Progenitor cell of endocrine pancreas (in vitro differentiated cells): Measurements from ENCODE around the gene PSPH. TPM values are rescaled to one million over a fixed set of nuclear protein-coding genes. Genes with fewer than 3 reads are reported as not detected.
"Not testable (repeated sequence)": the region's sequence is repeated elsewhere in the genome, so short reads cannot be mapped to it uniquely, and the experiment has no call there.

Source experiments
- DNase-seq: peaks from one replicate; pipeline ENCODE4 v3.0.0; 2021; ENCODE audit warnings: low spot score; ENCODE audit not compliant: unreplicated experiment
- H3K27ac Mint-ChIP-seq: 2 replicates; pipeline ENCODE4 v1.8.0; 2021; ENCODE audit warnings: mild to moderate bottlenecking, moderate library complexity, mixed read lengths
- H3K27me3 Mint-ChIP-seq: 2 replicates; pipeline ENCODE4 v1.8.0; 2021; ENCODE audit warnings: mixed read lengths
- H3K36me3 Mint-ChIP-seq: 2 replicates; pipeline ENCODE4 v1.8.0; 2022; ENCODE audit warnings: mixed read lengths; ENCODE audit not compliant: insufficient read depth
- H3K4me1 Mint-ChIP-seq: 2 replicates; pipeline ENCODE4 v1.8.0; 2021; ENCODE audit warnings: low read depth, mixed read lengths
- H3K4me3 Mint-ChIP-seq: 2 replicates; pipeline ENCODE4 v1.8.0; 2021; ENCODE audit warnings: low read depth, mild to moderate bottlenecking, moderate library complexity, mixed read lengths
- H3K9me3 Mint-ChIP-seq: 2 replicates; pipeline ENCODE4 v1.8.0; 2021; ENCODE audit warnings: low read depth, mixed read lengths
- total RNA-seq: library from RNA; stranded (reverse); gene quantifications from 2 replicates; pipeline ENCODE4 v1.2.1, GENCODE V29; 2021
- TF ChIP-seq, protein P1 (sequence below): fragments of 200-600 bp; sonication (generic); IDR thresholded peaks from one replicate; pipeline ENCODE4 v1.5.0; 2021; ENCODE audit warnings: antibody characterized with exemption, mild to moderate bottlenecking; ENCODE audit not compliant: unreplicated experiment

The PSPH gene
- total RNA-seq, 1 donor from 2014 or later = 36.6 TPM

DNA sequence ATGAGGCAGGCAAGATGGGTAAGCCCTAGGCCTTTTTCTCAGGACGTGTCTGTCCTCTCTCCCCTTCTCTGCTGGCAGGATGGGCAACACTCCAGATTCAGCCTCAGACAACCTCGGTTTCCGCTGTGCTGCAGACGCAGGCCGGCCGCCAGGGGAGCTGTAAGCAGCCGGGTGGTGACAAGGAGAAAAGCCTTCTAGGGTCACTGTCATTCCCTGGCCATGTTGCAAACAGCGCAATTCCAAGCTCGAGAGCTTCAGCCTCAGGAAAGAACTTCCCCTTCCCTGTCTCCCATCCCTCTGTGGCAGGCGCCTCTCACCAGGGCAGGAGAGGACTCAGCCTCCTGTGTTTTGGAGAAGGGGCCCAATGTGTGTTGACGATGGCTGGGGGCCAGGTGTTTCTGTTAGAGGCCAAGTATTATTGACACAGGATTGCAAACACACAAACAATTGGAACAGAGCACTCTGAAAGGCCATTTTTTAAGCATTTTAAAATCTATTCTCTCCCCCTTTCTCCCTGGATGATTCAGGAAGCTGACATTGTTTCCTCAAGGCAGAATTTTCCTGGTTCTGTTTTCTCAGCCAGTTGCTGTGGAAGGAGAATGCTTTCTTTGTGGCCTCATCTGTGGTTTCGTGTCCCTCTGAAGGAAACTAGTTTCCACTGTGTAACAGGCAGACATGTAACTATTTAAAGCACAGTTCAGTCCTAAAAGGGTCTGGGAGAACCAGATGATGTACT lies 28.4 kb upstream of the PSPH start:
- TF ChIP-seq, protein P1, sequence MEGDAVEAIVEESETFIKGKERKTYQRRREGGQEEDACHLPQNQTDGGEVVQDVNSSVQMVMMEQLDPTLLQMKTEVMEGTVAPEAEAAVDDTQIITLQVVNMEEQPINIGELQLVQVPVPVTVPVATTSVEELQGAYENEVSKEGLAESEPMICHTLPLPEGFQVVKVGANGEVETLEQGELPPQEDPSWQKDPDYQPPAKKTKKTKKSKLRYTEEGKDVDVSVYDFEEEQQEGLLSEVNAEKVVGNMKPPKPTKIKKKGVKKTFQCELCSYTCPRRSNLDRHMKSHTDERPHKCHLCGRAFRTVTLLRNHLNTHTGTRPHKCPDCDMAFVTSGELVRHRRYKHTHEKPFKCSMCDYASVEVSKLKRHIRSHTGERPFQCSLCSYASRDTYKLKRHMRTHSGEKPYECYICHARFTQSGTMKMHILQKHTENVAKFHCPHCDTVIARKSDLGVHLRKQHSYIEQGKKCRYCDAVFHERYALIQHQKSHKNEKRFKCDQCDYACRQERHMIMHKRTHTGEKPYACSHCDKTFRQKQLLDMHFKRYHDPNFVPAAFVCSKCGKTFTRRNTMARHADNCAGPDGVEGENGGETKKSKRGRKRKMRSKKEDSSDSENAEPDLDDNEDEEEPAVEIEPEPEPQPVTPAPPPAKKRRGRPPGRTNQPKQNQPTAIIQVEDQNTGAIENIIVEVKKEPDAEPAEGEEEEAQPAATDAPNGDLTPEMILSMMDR = peak; percentile 20
- no peaks in the 10 kb centered on the region for H3K27me3 Mint-ChIP-seq
- H3K27ac Mint-ChIP-seq = no peak overlapping the region
- no peak for DNase-seq
- peaks cover 6% of the 10 kb centered on the region for H3K36me3 Mint-ChIP-seq
- H3K4me3 Mint-ChIP-seq = no peak overlapping the region
- no peaks in the 10 kb centered on the region for H3K9me3 Mint-ChIP-seq
- no peaks in the 10 kb centered on the region for H3K4me1 Mint-ChIP-seq

DNA sequence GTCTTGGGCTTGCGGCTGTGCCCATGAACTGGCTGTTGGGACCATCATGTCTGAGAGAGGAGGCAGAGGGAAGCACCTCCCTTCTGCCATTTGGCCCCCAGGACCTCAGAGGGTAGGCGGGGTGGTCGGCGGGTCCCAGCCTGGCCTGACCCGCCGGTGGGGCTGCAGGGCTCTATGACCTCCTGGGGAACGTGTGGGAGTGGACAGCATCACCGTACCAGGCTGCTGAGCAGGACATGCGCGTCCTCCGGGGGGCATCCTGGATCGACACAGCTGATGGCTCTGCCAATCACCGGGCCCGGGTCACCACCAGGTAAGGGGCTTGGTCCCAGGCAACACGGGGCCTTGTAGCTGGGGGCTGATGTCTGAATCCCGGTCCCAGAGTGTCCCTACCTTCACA lies 27.0 kb upstream of the PSPH start:
- DNase-seq = no peak
- Mint-ChIP-seq H3K4me1 (peaks cover 1% of the 10 kb centered on the region), H3K27me3 (no peaks in the 10 kb centered on the region), H3K9me3 (no peaks in the 10 kb centered on the region), H3K4me3 (no peak overlapping the region), H3K36me3 (peaks cover 8% of the 10 kb centered on the region), H3K27ac (no peak overlapping the region)
- TF ChIP-seq, protein P1 = no peak

DNA sequence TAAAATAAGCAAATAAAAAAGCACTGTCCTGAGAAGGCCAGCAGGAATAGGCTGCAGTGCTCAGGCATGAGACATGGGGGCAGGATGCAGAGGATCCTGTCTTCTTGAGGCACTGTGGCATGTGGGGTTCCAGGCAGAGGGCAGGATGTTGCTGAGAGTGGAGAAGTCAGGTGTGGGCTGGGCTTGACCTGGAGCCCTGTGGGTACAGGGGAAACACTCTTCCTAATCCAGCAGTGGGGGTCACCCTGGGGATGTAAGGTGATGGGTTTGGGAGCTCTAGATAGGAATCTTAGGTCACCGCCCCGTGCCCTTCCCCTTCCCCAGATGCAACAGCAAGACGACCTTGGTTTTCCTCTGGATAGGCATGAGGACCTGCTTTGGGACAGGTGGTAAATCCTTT lies 26.4 kb upstream of the PSPH start:
- no peaks in the 10 kb centered on the region for H3K27me3 Mint-ChIP-seq
- H3K4me1 Mint-ChIP-seq = peaks cover 1% of the 10 kb centered on the region
- no peak overlapping the region for H3K27ac Mint-ChIP-seq
- TF ChIP-seq, protein P1 = no peak
- H3K9me3 Mint-ChIP-seq = no peaks in the 10 kb centered on the region
- peaks cover 10% of the 10 kb centered on the region for H3K36me3 Mint-ChIP-seq
- H3K4me3 Mint-ChIP-seq = no peak overlapping the region
- no peak for DNase-seq

DNA sequence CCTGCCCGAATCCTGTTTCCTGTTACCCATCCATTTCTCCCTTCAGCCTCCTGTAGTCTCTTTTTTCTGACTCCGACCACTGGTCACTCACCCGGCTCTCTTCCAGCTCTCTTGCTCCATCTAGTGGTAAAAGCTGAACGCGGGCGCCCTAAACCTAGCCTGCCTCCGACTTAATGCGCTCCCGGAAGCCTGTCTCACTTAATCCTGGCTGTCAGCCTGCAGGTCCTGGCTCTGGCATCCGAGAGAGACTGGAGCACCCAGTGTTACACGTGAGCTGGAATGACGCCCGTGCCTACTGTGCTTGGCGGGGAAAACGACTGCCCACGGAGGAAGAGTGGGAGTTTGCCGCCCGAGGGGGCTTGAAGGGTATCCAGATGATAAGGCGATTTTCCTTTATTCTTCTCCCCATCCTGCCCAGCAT lies 23.1 kb upstream of the PSPH start:
- peak overlapping the region; percentile 78 for H3K27ac Mint-ChIP-seq
- no peak overlapping the region for H3K4me3 Mint-ChIP-seq
- no peaks in the 10 kb centered on the region for H3K27me3 Mint-ChIP-seq
- peaks cover 13% of the 10 kb centered on the region for H3K36me3 Mint-ChIP-seq
- no peaks in the 10 kb centered on the region for H3K9me3 Mint-ChIP-seq
- TF ChIP-seq, protein P1 = peak; percentile 91
- peaks cover 1% of the 10 kb centered on the region for H3K4me1 Mint-ChIP-seq
- peak; percentile 80 for DNase-seq

DNA sequence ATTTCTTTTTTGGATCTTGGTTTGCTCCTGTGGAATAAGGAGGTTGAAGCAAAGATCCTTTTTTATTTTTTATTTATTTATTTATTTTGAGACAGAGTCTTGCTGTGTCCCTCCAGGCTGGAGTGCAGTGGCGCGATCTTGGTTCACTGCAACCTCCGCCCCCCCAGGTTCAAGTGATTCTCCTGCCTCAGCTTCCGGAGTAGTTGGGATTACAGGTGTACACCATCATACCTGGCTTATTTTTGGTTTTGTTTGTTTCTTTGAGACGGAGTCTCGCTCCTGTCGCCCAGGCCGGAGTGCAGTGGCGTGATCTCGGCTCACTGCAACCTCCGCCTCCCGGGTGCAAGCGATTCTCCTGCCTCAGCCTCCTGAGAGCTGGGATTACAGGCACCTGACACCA lies 15.1 kb upstream of the PSPH start:
- peaks cover 30% of the 10 kb centered on the region for H3K36me3 Mint-ChIP-seq
- H3K27me3 Mint-ChIP-seq = not testable (repeated sequence)

More for the DNA sequence above, 15.1 kb upstream of the PSPH start:
- not testable (repeated sequence) for DNase-seq, H3K4me3 Mint-ChIP-seq, H3K27ac Mint-ChIP-seq, H3K9me3 Mint-ChIP-seq
- peaks cover 15% of the 10 kb centered on the region for H3K4me1 Mint-ChIP-seq
